Right lobe of liver (tissue), 4 donors: Measurements from ENCODE around the gene SIK1.
"Not testable (repeated sequence)": the region's sequence is repeated elsewhere in the genome, so short reads cannot be mapped to it uniquely, and the experiment has no call there.

Source experiments
- CTCF ChIP-seq, 4 donors: fragments of 200-600 bp in 3 of 4; fragments of 450-650 bp in 1 of 4; IDR thresholded peaks; one replicate each; pipeline versions ENCODE4 v1.5.1 to v1.8.0; 2016 to 2022; ENCODE audit warnings: antibody characterized with exemption in 4 of 4, mild to moderate bottlenecking in 2 of 4
- POLR2A ChIP-seq: fragments of 450-650 bp; IDR thresholded peaks from one replicate; pipeline ENCODE4 v1.6.1; 2017; ENCODE audit warnings: antibody characterized with exemption, mild to moderate bottlenecking
- donor health status: DM: no; HTN: no; CAD: no.
- donor health status: DM: no; HTN: no; CAD: no.
- donor health status: DM: no; HTN: yes; CAD: no.

DNA sequence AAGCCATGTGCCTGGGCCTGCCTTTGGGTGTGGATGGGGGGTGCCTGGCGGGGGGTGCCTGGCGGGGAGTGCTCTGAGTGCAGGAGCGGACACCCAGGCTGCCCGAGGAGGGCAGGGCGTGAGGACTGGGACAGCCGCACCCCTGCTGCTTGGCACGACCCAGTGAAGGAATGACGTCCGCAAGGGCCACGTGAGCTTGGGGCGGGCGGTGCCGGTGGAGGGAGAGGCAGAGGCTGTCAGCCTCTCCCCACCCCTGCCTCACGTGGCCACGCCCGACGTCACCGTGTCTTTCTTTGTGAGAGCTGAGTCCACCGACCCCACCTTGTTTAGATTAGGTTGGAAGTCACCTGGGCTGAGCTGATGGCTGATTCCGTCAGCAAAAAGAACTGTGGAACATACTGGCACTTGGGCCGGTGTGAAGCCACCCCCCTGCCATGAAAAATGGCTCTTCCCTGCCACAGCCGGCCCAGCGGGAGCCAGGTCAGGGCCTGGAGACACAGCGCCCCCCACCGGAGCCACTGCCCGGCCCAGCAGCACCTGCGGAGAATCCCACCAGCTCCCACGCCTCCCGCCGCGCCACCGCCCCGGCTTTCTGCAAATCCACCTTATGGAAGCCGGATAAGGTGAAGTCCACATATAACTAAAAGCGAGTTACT, 19.5 kb upstream of the SIK1 start:
- TF ChIP-seq CTCF (IDR thresholded peaks at IDR 0.05); POLR2A: not testable (repeated sequence)
